ENCODE results near the gene CDC73. TPM values are rescaled to one million over a fixed set of nuclear protein-coding genes. Genes with fewer than 3 reads are reported as not detected.
A peak's percentile ranks its signal among the peaks of the same experiment; 100 is the strongest.
"Not testable (repeated sequence)": the region's sequence is repeated elsewhere in the genome, so short reads cannot be mapped to it uniquely, and the experiment has no call there.

CDC73 gene
- total and polyA plus RNA-seq, 11 donors, result 8.3 to 57.3 (median 50.6) TPM

GRCh38 chr1:193222056-193222615 is 100.3 kb downstream of the CDC73 start:
- H3K9me3 ChIP-seq, result no peaks in the 10 kb centered on the region
- peaks cover 0 to 19% (median 4%) of the 10 kb centered on the region in 12 donors for H3K4me1 ChIP-seq
- ATAC-seq (peak in 2 of 4 donors; percentile 55 to 56), DNase-seq (no peak)
- TF ChIP-seq CTCF (IDR thresholded peaks at IDR 0.05) (no peak), POLR2A (IDR thresholded peaks at IDR 0.05) (no peak)
- H3K27me3 ChIP-seq, result no peaks in the 10 kb centered on the region
- WGBS, 4 donors, result 50 to 63% (median 58%) methylated on average over 8 of the region's 8 CpGs
- intact Hi-C loops (cut with DNase I), result no loop called here
- no peak overlapping the region for H3K4me3 ChIP-seq
- peaks cover 0 to 21% (median 0%) of the 10 kb centered on the region in 9 donors for H3K36me3 ChIP-seq
- H3K27ac ChIP-seq, result peak overlapping the region in 8 of 12 donors; percentile 3 to 30 (median 18)

DNA sequence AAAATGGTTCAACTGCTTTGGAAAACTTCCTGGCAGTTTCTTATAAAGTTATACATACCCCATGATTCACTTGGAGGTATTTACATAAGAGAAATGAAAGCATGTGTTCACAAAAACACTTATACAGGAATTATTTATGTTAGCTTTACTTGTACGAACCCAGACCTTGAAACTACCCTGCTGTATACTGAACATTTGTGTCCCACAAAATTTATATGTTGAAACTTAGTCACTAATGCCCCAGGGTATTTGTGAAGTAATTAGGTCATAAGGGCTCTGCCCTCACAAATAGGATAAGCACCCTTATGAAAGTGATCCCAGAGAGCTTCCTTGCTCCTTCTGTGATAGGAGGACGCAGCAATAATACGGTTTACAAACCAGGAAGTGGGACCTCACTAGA is 107.3 kb downstream of the CDC73 start:
- intact Hi-C loops (cut with DNase I), result no loop called here
- Histone ChIP-seq H3K9me3 (no peaks in the 10 kb centered on the region), H3K4me3 (no peak overlapping the region), H3K36me3 (peaks cover 0 to 18% (median 11%) of the 10 kb centered on the region in 9 donors), H3K4me1 (no peaks in the 10 kb centered on the region), H3K27ac (no peak overlapping the region), H3K27me3 (no peaks in the 10 kb centered on the region)
- 83 to 85% (median 84%) methylated on average over 3 of the region's 3 CpGs for WGBS, 4 donors
- TF ChIP-seq POLR2A (IDR thresholded peaks at IDR 0.05) (no peak), CTCF (IDR thresholded peaks at IDR 0.05) (no peak)
- DNase-seq (no peak), ATAC-seq (no peak)

- H3K36me3 ChIP-seq, result peaks cover 0 to 26% (median 16%) of the 10 kb centered on the region in 9 donors
- H3K27ac ChIP-seq; H3K4me3 ChIP-seq; H3K9me3 ChIP-seq; H3K27me3 ChIP-seq; DNase-seq; ATAC-seq; intact Hi-C loops (cut with DNase I); H3K4me1 ChIP-seq: not testable (repeated sequence)
Measured at GRCh38 chr1:193231146-193231545, 109.3 kb downstream of the CDC73 start.

GRCh38 chr1:193234530-193234929 is 112.7 kb downstream of the CDC73 start:
- peaks cover 0 to 3% (median 0%) of the 10 kb centered on the region in 12 donors for H3K4me1 ChIP-seq
- ATAC-seq (no peak), DNase-seq (no peak)
- H3K4me3 ChIP-seq, result no peak overlapping the region
- H3K27me3 ChIP-seq, result no peaks in the 10 kb centered on the region
- peaks cover 0 to 48% (median 42%) of the 10 kb centered on the region in 9 donors for H3K36me3 ChIP-seq
- no peak for TF ChIP-seq POLR2A (IDR thresholded peaks at IDR 0.05)
- TF ChIP-seq CTCF (IDR thresholded peaks at IDR 0.05), result no peak
- H3K9me3 ChIP-seq, result no peaks in the 10 kb centered on the region
- no peak overlapping the region for H3K27ac ChIP-seq
- WGBS, 4 donors, result 30 to 53% (median 42%) methylated on average over 1 of the region's 1 CpG
- intact Hi-C loops (cut with DNase I), result no loop called here

Data from heart left ventricle (tissue), 16 donors.